GM12878 (cell line): ENCODE measurements around the gene COL27A1. TPM values are rescaled to one million over a fixed set of nuclear protein-coding genes. Genes with fewer than 3 reads are reported as not detected.
"Not testable (repeated sequence)": the region's sequence is repeated elsewhere in the genome, so short reads cannot be mapped to it uniquely, and the experiment has no call there.

ENCODE experiments used
- ATAC-seq: fragments of 200-7000 bp; cut with Tn5 transposase; 3 replicates; pipeline ENCODE4 v1.9.1; 2020; ENCODE audit warnings: mild to moderate bottlenecking, moderate library complexity
- BruUV-seq: library from RNA; stranded (reverse); fragments of 400-500 nt; replicated peaks from 2 replicates; lab custom pipeline; 2021; lab: Mats Ljungman, UMichigan
- CTCF ChIA-PET: fragments of 300-600 bp; sonication (Branson Sonifier 250); formaldehyde crosslinking; extraction: SDS; loops from one replicate; lab custom pipeline; 2021; ENCODE audit warnings: inconsistent platforms; lab: Yijun Ruan, JAX
- POLR2A ChIA-PET: fragments of 350-600 bp; formaldehyde crosslinking; extraction: SDS; loops from one replicate; lab custom pipeline; 2021; ENCODE audit warnings: inconsistent platforms; lab: Charles Lee
- RAD21 ChIA-PET: fragments of 300-600 bp; sonication (Branson Sonifier 250); formaldehyde crosslinking; loops from one replicate; lab custom pipeline; 2023; ENCODE audit warnings: antibody characterized with exemption; ENCODE audit not compliant: unreplicated experiment; lab: Charles Lee
- SMC1A ChIA-PET: fragments of 300-600 bp; sonication (Branson Sonifier 250); formaldehyde crosslinking; loops from one replicate; lab custom pipeline; 2023; ENCODE audit not compliant: unreplicated experiment, uncharacterized antibody; lab: Charles Lee
- DNase-seq: peaks from one replicate; pipeline ENCODE4 v3.0.0-alpha.2; 2011; ENCODE audit warnings: low read depth, low spot score
- FAIRE-seq: peaks from 3 replicates; lab custom pipeline; 2011; peaks lifted over from hg19 to GRCh38; lab: Jason Lieb, UNC
- H2AFZ ChIP-seq: 2 replicates; pipeline ENCODE4 v1.6.0; 2011; ENCODE audit warnings: low read depth, low read length, control low read depth; ENCODE audit not compliant: control insufficient read depth
- H3K27ac ChIP-seq: 2 replicates; pipeline ENCODE4 v1.5.1; 2011; ENCODE audit warnings: control low read depth; ENCODE audit not compliant: control insufficient read depth, insufficient read depth
- H3K27me3 ChIP-seq, 2 experiments: replicated peaks in 1 of 2; 2 replicates each; pipeline versions ENCODE4 v1.6.0 to v1.6.1; 2011; ENCODE audit warnings: low read length in 1 of 2; ENCODE audit not compliant: control insufficient read depth in 2 of 2, insufficient read depth in 2 of 2
- H3K36me3 ChIP-seq, 2 experiments: 2 replicates each; pipeline ENCODE4 v1.5.1; 2011; ENCODE audit warnings: low read length in 1 of 2; ENCODE audit not compliant: control insufficient read depth in 2 of 2, insufficient read depth in 2 of 2
- H3K4me1 ChIP-seq: 2 replicates; pipeline ENCODE4 v1.6.1; 2011; ENCODE audit warnings: mild to moderate bottlenecking, low read length, moderate library complexity, mixed read lengths; ENCODE audit not compliant: control insufficient read depth, insufficient read depth
- H3K4me2 ChIP-seq: 2 replicates; pipeline ENCODE4 v1.6.0; 2011; ENCODE audit warnings: control low read depth; ENCODE audit not compliant: control insufficient read depth, insufficient read depth
- H3K4me3 ChIP-seq: fragments of 200-600 bp; sonication (generic); 2 replicates; pipeline ENCODE4 v1.5.1; 2016
- H3K79me2 ChIP-seq: 2 replicates; pipeline ENCODE4 v1.6.0; 2011; ENCODE audit warnings: low read length; ENCODE audit not compliant: control insufficient read depth, insufficient read depth
- H3K9ac ChIP-seq: 2 replicates; pipeline ENCODE4 v1.8.0; 2011; ENCODE audit warnings: low read length, control low read depth, mixed read lengths; ENCODE audit not compliant: control insufficient read depth, insufficient read depth
- H3K9me3 ChIP-seq: replicated peaks from 3 replicates; pipeline ENCODE4 v1.5.1; 2011; ENCODE audit warnings: mild to moderate bottlenecking, low read length; ENCODE audit not compliant: control insufficient read depth, insufficient read depth
- H4K20me1 ChIP-seq: 2 replicates; pipeline ENCODE4 v1.6.0; 2011; ENCODE audit not compliant: control insufficient read depth, insufficient read depth
- ATF7 ChIP-seq: fragments of 450-650 bp; IDR thresholded peaks from 2 replicates; pipeline ENCODE4 v1.6.1; 2016; ENCODE audit warnings: low read depth, mild to moderate bottlenecking
- BMI1 ChIP-seq: fragments of 450-650 bp; IDR thresholded peaks from 2 replicates; pipeline ENCODE4 v1.6.1; 2016; ENCODE audit warnings: mild to moderate bottlenecking, moderate library complexity, borderline replicate concordance
- CEBPB ChIP-seq, 2 experiments: fragments of 150-350 bp in 1 of 2; IDR thresholded peaks; 2 replicates each; pipeline ENCODE4 v1.6.1; 2012 to 2014; ENCODE audit warnings: low read depth in 2 of 2, low read length in 2 of 2, borderline replicate concordance in 1 of 2, inconsistent platforms in 1 of 2
- CREM ChIP-seq: IDR thresholded peaks from 2 replicates; pipeline ENCODE4 v1.6.1; 2014; ENCODE audit warnings: antibody characterized with exemption, low read depth
- ESRRA ChIP-seq: IDR thresholded peaks from 2 replicates; pipeline ENCODE4 v1.6.1; 2012; ENCODE audit warnings: mild to moderate bottlenecking, low read length, improper control_type of control experiment
- PML ChIP-seq: IDR thresholded peaks from 2 replicates; pipeline ENCODE4 v1.6.1; 2012; ENCODE audit warnings: low read length, inconsistent platforms
- POU2F2 ChIP-seq: IDR thresholded peaks from 3 replicates; pipeline ENCODE4 v1.6.1; 2011; ENCODE audit warnings: low read depth, mild to moderate bottlenecking, low read length, borderline replicate concordance
- TCF7 ChIP-seq: IDR thresholded peaks from 2 replicates; pipeline ENCODE4 v1.6.1; 2014; ENCODE audit warnings: antibody characterized with exemption, borderline replicate concordance
- WGBS: methylation state at CpG from one replicate; pipeline ENCODE4 v1.1.6; 2016; ENCODE audit warnings: low lambda C conversion rate; ENCODE audit not compliant: insufficient replicate concordance, insufficient coverage; ENCODE audit errors: missing lambda C conversion rate; 5-methylcytosine and 5-hydroxymethylcytosine counted together
- in situ Hi-C: fragments of 300-500 bp; cut with MboI; formaldehyde crosslinking; loops from 9 replicates; pipeline ENCODE4 v1.14.3; 2018; ENCODE audit warnings: mixed read lengths
- intact Hi-C: fragments of 100-400 bp; cut with micrococcal nuclease; formaldehyde crosslinking; loops from one replicate; pipeline ENCODE4 v1.14.2; 2022; ENCODE audit not compliant: unreplicated experiment
- polyA plus RNA-seq, 11 experiments: library from polyadenylated mRNA; depleted of rRNA in 4 of 11; unstranded in 6 of 11; stranded (reverse) in 5 of 11; fragments of >200 nt; fragmentation: Nextera tagmentation in 4 of 11; fragmentation: Illumina TruSeq in 1 of 11; extraction: Ambion mirVana in 4 of 11; extraction: Trizol in 1 of 11; gene quantifications; 1 replicate in 1 of 11; 2 replicates in 10 of 11; pipeline versions ENCODE4 v1.2.1 to v1.2.3, GENCODE V29; 2011 to 2016; ENCODE audit warnings: inconsistent platforms in 2 of 11, missing spikeins in 2 of 11, low read depth in 1 of 11
- total RNA-seq, 4 experiments: library from RNA; depleted of rRNA in 3 of 4; stranded (reverse); fragments of >200 nt in 3 of 4; fragmentation: Illumina TruSeq in 1 of 4; extraction: Trizol in 1 of 4; gene quantifications; 2 replicates each; pipeline versions ENCODE4 v1.2.1 to v1.2.3, GENCODE V29; 2013 to 2021
- TF ChIP-seq, protein P1 (sequence below): IDR thresholded peaks from 2 replicates; pipeline ENCODE4 v1.6.1; 2011; ENCODE audit warnings: borderline replicate concordance, low read depth, mild to moderate bottlenecking, moderate library complexity, low read length; ENCODE audit not compliant: insufficient read depth, poor library complexity, severe bottlenecking
- TF ChIP-seq, protein P2 (sequence below): fragments of 450-650 bp; IDR thresholded peaks from 2 replicates; pipeline ENCODE4 v1.6.1; 2018; ENCODE audit warnings: mild to moderate bottlenecking, low read depth, moderate library complexity; ENCODE audit not compliant: partially characterized antibody

Gene COL27A1
- total and polyA plus RNA-seq, 10 of the 15 experiments (the other 5 are each of a cell fraction or from before 2014, with no cell fraction given), result 0.10 TPM; not detected in 9

- in situ Hi-C loops, result no loop called here
These were observed 28.9 kb upstream of the COL27A1 start for GRCh38 chr9:114126247-114127060.

DNA sequence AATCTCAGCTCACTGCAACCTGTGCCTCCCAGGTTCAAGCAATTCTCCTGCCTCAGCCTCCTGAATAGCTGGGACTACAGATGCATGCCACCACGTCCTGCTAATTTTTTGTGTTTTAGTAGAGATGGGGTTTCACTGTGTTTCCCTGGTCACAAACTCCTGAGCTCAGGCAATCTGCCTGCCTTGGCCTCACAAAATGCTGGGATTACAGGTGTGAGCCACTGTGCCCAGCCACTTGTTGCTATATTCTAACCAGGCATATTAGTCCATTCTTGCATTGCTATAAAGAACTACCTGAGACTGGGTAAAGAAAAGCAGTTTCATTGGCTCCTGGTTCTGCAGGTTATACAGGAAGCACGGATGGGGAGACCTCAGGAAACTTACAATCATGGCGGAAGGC is 26.6 kb upstream of the COL27A1 start:
- DNase-seq, H3K27me3 ChIP-seq, ATAC-seq, FAIRE-seq, H3K36me3 ChIP-seq, H2AFZ ChIP-seq, H3K79me2 ChIP-seq, H3K4me2 ChIP-seq, RAD21 ChIA-PET, H3K4me3 ChIP-seq, H3K27ac ChIP-seq, BruUV-seq, H4K20me1 ChIP-seq, H3K4me1 ChIP-seq, POLR2A ChIA-PET, H3K9ac ChIP-seq, H3K9me3 ChIP-seq, SMC1A ChIA-PET, intact Hi-C loops, in situ Hi-C loops: not testable (repeated sequence)
- WGBS, result 21% methylated on average over 3 of the region's 3 CpGs
- CTCF ChIA-PET, result interaction anchor here (1.4 kb wide), 1 partner anchor 46 kb away, joined by 6 read pairs; no protein-coding TSS in a partner anchor

More at GRCh38 chr9:114126247-114127060, 28.9 kb upstream of the COL27A1 start:
- Histone ChIP-seq H3K4me1 (no peaks in the 10 kb centered on the region), H3K79me2 (no peaks in the 10 kb centered on the region), H3K4me3 (no peak overlapping the region), H2AFZ (no peak overlapping the region), H3K9me3 (no peaks in the 10 kb centered on the region), H4K20me1 (no peaks in the 10 kb centered on the region), H3K27ac (no peak overlapping the region), H3K4me2 (no peak overlapping the region), H3K36me3 (no peaks in the 10 kb centered on the region), H3K27me3 (no peaks in the 10 kb centered on the region; a peak in 1 of 4 replicates), H3K9ac (no peak overlapping the region)
- no peak for FAIRE-seq
- ChIA-PET POLR2A (no interaction called here), SMC1A (no interaction called here), CTCF (no interaction called here), RAD21 (no interaction called here)
- TF ChIP-seq PML (no peak), CREM (no peak), BMI1 (no peak), CEBPB (IDR thresholded peaks at IDR 0.05; ENCODE audit: borderline replicate concordance in 1 of 2, low read depth in 2 of 2, low read length in 2 of 2) (no peak), ATF7 (no peak), ESRRA (no peak), POU2F2 (no peak), TCF7 (no peak)
- TF ChIP-seq, protein P1, sequence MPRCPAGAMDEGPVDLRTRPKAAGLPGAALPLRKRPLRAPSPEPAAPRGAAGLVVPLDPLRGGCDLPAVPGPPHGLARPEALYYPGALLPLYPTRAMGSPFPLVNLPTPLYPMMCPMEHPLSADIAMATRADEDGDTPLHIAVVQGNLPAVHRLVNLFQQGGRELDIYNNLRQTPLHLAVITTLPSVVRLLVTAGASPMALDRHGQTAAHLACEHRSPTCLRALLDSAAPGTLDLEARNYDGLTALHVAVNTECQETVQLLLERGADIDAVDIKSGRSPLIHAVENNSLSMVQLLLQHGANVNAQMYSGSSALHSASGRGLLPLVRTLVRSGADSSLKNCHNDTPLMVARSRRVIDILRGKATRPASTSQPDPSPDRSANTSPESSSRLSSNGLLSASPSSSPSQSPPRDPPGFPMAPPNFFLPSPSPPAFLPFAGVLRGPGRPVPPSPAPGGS, result no peak
- TF ChIP-seq, protein P2, sequence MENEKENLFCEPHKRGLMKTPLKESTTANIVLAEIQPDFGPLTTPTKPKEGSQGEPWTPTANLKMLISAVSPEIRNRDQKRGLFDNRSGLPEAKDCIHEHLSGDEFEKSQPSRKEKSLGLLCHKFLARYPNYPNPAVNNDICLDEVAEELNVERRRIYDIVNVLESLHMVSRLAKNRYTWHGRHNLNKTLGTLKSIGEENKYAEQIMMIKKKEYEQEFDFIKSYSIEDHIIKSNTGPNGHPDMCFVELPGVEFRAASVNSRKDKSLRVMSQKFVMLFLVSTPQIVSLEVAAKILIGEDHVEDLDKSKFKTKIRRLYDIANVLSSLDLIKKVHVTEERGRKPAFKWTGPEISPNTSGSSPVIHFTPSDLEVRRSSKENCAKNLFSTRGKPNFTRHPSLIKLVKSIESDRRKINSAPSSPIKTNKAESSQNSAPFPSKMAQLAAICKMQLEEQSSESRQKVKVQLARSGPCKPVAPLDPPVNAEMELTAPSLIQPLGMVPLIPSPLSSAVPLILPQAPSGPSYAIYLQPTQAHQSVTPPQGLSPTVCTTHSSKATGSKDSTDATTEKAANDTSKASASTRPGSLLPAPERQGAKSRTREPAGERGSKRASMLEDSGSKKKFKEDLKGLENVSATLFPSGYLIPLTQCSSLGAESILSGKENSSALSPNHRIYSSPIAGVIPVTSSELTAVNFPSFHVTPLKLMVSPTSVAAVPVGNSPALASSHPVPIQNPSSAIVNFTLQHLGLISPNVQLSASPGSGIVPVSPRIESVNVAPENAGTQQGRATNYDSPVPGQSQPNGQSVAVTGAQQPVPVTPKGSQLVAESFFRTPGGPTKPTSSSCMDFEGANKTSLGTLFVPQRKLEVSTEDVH, result no peak
- no TSS peak for BruUV-seq
- DNase-seq, result no peak
- 59% methylated on average over 13 of the region's 13 CpGs for WGBS
- intact Hi-C loops, result no loop called here
- no peak for ATAC-seq
